ENCODE data around the gene SLC28A1.
"Not testable (repeated sequence)": the region's sequence is repeated elsewhere in the genome, so short reads cannot be mapped to it uniquely, and the experiment has no call there.

The SLC28A1 gene

DNA sequence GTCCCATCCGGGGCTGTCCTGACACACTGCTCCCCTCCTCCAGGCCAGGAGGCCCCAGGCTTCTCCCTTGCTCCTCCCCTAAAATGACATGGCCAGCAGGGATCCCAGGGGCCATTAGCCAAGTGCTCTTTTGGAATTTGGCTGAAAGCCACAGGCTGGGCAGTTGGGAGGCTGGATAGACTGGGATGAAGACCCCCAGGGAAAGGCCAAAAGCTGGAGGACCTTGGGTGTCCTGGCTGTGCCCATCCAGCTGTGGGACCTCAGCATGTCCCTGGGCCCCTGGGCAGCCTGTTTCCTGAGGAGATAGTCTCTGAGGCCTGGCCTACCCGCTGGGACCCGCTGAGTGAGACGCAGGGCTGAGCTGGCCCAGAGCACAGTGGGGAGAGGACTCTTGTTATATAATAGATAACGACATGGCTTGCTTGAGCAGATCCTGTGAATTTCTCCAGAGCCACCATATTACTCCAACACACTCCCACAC, 91.4 kb downstream of the SLC28A1 start:
- DNase-seq: no peak

DNA sequence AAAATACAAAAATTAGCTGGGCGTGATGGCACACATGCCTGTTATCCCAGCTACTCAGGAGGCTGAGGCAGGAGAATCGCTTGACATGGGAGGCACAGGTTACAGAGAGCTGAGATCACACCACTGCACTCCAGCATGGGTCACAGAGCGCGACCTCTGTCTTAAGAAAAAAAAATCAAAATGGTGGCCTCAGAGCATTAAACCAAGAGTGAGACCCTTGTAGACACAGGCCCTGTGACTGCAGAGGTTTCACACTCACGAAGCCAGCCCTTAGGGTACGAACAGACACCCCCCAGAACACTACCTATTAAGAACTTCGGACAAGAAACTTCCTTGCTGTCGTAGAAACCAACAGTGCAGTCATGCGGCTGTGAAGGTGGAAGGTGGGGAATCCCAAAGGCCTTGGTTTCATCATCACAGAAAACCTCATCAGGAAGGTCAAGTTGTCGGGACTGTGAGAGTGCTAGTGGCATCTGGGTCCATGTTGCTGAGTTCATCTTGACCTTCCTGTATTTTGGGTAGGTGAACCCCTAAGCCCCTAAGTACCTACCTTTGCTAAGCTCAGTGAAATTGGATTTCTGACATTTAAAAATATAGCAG, 92.4 kb downstream of the SLC28A1 start:
- no peak for DNase-seq

DNA sequence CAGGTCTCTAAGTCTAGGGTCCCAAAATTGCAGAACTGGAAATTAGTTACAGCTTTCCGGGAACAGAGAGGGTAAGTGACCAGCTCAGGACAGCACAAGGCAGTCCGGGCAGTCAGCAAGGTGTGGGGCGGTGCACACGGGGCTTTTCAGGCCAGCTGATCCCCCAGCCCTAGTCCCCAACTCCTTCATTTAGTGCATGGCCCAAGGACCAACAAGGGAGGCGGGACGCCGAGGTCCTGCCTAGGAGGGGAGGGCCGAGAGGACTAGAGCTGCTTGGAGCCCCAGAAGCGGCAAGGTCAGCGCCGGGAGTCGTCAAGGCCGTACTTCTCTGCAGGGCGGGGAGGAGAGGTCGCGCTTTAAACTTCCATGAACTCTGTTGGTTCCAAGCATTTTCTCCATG, 95.2 kb downstream of the SLC28A1 start:
- DNase-seq: no peak

DNA sequence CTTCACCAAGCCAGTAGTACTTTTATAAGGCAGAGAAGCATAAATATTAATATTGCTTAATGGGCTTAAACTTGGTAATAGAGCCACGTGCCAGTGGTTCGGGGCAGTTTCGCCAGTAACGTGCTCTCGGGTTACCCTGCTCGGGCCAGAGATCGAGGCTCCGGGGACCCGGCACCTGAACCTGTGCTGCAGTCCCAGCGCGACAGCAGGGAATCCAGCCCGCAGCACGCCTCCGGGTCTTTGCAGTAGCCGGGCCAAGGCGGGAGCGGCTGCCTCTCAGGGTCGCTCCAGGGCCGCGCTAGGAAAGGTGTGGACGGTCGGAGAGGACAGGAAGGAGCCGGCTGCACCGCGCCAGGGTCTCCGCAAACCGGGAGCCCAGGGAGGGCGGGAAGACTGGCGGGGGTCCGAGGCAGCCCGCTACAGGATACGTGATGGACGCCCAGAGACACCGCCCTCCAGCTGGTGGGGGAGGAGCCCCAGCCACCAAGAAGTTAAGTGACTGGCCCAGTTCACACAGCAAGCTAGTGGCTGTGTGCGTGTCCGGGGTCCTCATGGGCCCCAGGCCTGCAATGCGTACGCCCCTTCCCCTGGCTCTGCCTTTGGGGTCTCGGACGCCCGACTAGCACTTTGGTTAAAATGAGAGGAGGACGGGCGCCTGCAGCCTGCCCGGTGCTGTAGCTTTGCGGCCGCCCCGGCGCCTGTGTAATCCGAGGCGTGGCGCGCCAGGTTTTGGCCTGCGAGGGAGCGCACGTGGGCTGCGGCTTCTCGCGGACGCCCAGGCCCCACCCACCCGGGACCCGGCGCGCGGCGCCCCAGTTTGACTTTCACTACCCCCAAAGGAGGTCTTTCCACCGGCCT, 96.0 kb downstream of the SLC28A1 start:
- peak; percentile 88 for DNase-seq

DNA sequence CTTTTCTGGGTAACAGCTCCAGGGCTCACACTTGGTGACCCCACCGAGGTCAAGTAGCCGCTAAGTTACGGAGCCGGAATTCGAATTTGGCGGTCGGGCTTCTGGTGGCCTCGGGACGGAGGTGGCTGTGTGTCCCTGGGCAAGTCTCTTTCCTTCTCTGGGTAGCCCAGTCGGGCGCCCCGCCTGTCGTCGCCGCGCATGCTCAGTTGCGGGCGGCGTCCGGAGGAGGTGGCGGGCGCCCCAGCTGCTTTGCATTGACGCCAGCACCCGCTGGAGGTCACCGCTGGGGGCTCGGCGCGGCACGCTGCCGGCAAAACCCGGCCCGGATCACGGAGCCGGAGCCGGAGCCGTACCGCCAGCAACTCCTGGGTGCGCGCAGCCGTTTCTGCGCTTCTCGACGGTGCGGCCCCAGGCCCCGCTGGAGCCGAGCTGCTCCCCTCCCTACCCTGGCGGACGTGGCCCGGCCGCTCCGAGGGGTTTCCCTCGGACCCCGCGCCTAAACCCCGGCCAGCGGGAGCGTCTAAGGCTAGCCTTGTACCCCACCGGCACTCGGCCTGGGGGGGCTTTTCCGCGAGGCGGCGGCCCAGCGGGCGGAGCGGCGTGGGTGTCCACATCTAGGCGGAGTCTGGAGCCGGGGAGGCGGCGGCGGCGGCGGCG, 96.7 kb downstream of the SLC28A1 start:
- peak; percentile 97 for DNase-seq

DNA sequence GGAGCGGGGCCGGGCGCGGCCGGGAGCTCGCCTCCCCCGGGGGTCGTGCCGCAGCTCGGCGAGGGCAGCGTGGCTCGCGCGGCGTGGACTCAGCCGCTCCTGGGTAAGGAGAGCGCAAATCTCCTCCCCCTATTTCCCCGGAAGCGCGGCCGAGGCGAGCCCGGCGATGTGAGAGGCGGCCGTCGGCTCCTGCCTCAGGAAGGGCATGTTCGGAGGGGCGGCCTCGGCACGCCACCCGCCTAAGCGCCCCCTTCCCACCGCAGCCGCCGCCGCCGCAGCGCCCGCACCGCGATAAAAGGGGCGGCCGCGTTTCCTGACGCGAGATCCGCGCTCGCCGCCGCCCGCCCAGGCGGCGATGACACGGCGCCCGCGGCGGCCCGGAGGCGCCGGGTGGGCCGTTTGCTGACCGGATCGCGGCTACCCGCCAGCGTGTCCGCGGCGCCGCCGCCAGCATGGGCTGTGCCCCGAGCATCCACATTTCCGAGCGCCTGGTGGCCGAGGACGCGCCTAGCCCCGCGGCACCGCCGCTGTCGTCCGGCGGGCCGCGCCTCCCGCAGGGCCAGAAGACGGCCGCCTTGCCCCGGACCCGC, 97.3 kb downstream of the SLC28A1 start, which contains the start of gene PDE8A:
TSS of gene PDE8A (plus strand) at position 146 of the 590 bp plus-strand sequence. CDS start at position 453, 307 bp downstream.
- DNase-seq: peak; percentile 66

DNA sequence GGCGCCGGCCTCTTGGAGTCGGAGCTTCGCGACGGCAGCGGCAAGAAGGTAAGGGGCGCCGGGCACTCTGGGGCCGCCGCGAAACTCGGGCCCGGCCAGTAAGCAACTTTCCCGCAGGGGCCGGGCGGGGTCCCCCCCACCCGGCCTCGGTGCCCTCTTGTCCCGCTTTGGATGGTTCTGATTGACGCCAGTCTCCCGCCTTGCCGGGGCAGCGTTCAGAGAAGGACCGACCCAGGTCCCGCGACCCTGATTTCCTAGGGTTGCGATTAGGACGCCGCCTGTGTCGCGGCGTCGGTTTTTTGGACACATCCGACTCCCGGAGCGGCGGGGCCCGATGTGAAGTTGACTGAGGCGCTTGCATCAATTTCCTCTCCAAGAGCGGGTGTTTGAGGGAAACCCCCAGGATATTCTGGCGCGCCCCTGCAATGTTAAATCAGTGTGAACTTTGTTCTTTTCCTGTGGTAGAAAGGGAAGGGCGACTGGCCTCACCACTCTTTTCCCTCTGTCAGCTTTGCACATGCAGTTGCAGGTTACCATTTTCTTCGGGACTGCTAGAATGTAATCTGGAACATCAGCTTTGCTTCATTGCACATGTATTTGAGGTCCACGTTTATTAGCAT, 97.9 kb downstream of the SLC28A1 start:
- DNase-seq: peak; percentile 69

DNA sequence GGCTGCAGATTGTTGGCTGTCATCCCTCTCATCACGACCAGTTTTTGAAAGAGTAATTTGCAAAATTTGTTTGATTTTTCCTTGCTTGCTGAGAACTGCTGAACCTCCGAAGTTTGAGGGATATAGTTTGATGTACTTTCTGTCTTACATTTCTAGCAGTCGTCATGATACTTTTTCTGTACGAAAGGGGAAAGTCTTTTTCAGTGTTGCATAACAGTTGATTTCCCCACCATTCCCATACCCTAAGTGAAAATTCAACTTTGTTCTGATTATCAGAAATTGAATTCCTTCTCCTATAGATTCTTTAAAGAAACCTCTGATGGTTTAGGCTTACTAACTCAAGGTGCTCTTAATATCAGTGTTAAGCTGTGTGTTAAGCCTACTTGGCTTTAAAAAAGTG, 98.8 kb downstream of the SLC28A1 start:
- DNase-seq: no peak

DNA sequence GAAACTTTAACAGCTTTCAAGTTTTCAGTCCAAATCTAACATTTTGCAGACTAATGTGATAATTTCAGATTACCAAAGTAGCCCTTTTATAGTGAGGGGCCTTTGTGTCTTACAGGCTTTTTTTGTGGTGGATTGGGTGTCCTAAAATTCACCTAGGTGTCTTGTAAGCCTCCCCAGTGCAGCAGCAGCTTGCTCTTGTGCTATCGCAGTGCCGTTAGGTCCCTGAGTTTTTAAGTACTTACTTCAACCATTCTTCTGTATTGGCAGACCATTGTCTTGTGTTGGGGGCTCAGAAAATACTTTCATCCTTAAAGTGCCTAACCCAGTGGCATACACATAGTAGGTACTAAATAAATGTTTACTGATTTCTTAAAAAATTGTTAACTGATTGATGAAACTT, 99.2 kb downstream of the SLC28A1 start:
- no peak for DNase-seq

DNA sequence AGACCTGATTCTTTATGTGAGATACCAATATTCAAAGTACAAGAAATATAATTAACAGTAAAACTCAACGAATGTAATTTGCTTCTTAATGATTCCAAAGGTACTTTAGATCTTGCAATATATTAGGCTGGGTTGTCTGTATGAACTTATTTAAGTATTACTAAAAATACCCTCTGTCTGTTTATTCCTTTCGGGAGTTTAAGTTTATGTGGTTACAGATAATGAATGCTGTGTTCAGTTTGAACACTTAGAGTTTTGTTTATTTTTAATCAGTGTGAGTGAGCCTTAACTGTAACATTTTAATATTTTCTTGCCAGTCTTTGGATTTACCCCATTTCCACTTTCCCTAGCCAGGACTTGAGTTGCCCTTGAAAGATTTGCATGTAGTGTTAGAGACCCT, 100.7 kb downstream of the SLC28A1 start:
- no peak for DNase-seq

DNA sequence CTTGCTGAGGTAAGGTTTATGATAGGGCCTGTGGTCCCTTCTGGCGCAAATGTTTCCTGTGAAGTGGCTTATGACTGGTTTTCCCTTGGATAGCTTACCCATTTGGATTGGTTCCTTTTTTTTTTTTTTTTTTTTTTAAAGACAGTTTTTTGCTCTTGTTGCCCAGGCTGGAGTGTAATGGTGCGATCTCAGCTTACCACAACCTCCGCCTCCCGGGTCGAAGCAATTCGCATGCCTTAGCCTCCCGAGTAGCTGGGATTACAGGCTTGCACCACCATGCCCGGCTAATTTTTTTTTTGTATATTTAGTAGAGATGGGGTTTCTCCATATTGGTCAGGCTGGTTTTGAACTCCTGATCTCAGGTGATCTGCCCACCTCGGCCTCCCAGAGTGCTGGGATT, 102.9 kb downstream of the SLC28A1 start:
- DNase-seq: not testable (repeated sequence)

DNA sequence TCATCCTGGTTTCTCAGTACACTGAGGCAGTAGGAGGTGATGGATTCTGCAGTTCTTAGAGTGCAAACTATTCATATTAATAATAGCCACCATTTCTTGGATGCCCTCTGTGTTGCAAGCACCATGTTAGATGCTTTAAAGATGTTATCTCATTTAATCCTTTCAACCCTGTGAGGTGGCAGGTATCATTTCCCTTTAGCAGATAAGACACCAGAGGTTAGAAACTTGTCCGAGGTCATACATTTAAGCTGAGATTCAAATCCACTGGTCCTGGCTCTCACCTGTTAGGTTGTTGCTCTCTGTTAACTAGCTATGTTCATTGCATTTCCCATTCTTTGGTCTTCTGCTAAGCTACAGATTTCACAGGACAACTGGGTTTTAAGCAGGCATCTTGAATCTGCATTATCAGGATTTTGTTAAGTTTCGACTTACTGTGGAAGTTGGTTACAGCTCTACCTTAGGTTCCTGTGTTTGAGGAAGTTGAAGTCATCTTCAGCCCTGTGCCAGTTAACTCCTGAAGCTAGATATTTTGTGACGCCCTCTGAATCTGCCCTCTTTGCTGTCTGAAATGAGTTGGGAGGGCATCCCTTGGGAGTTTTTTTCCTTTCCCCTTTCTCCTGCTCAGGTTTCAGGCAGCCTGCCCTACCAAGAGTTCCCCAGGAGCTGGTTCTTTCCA, 103.6 kb downstream of the SLC28A1 start:
- DNase-seq: peak; percentile 13

DNA sequence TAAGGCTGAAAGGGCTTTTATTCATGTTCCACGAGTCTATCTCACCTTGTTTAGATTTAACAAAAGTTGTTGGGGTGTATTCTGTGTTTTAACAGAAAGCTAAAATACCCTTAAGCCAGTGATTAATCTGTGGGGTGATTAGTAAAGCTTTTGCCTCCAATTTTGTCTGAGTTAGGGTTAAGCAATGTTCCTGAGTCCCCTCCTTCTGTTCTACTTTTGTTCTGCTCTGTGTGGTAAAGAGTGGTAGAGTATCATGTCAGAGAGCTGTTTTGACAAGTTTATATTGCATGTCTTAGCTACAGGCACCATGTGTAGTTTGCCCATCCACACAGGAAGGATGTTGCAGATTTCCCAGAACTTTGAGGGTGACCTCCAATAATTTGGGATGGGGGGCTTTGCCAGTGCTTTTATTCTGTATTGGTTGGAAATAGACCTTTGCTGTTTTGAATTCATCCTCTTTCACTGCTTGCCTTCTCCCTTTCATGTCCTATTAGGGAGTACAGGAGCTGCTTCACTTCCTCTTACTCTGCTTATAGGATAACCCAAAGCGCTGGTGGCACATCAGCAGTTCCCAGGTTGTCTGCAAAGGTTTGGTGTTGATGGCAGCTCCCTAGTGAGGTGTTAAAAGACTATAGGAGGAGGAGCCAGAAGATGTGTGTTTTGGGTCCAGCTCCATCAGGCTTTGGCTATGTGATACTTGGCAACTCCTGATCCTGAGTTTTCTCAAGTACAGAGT, 104.6 kb downstream of the SLC28A1 start:
- no peak for DNase-seq

DNA sequence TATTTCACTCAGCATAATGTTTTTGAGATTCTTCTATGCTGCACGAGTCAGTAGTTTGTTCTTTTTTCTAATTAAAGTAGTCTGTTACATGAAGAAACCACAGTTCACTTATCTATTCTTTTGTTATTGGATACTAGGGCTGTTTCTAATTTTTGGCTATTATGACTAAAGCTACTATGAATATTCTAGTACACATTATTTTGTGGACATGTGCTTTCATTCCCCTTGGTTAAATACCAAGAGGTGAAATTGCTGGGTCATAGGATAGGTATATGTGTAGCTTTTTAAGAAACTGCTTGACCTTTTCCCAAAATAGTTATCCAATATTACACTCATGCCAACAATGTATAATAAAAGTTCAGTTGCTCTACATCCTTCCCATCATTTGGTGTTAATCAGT, 106.0 kb downstream of the SLC28A1 start:
- no peak for DNase-seq

DNA sequence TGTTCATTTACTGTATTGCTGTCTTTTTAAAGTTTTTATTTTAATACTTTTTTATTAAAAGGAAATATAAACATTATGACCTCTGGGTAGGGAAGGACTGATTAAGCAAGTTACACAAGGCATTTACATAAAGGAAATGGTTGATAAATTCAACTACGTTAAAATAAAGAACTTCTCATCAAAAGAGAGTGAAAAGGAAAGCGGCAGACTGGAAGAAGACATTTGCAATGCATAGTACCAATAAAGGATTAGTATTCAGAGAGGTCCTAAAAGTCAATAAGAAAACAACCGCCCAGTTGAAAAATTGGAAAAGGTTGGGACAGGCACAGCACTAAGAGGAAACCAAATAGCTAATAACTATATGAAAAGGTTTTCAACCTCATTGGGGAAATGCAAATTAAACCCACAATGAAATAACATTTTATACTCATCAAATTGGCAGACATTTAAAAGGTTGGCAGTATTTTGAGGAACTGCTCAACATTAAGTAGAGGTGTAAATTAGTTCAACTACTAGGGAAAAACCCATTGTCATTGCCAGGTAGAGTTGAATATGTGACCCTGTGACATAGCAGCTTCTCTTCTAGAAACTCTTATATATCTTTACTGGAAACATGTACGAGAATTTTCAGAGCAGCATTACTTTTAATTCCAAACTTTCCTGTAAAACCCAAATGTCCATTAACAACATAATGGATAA, 106.7 kb downstream of the SLC28A1 start:
- no peak for DNase-seq

DNA sequence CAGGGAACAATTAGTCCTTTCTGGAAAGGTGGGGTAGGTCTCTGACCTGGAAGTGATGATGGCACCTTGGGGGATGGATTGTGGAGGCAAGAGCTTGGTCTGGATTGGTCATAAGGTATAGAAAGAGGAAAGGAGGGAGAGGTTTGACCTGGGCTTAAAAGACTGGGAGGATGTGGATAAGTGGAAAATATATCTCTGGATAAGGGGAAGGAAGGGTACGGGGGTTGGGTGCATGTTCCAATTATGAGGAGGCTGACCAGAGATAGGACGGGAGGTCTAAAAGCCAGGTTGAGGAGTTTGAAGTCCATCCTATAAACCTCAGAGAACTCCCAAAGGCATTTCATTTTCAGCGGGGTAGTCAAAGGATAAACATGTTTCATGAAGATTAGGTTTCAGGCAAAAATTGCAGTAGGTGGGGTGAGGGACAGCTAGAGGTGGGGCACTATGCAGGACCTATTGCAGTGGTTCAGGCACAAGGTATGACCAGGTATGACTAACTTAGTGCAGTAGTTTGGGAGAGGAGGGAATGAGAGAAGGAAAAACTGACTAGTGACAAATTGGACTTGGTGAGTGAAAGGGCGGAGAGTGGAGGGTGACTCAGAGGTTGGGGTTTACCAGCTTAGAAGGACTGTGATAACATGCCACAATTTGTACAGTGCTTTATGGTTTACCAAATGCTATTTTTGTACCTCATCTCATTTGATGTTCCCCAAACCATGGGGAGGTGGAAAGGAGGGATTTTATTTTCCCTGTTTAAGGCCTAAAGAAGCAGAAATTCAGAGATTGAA, 107.9 kb downstream of the SLC28A1 start:
- DNase-seq: no peak

Measured in CD4-positive, alpha-beta T cell treated with Interleukin-21 for 1 hour (primary cell).